Measurements from ENCODE around the gene BCL2.

BCL2 gene

GRCh38 chr18:63138436-63139340 is 180.9 kb downstream of the BCL2 start:
- ChIA-PET CTCF (no interaction called here), POLR2A (ENCODE audit: low non-redundant PET) (no interaction called here)
- DNase-seq (ENCODE audit: low spot score): no peak
- TF ChIP-seq CTCF (conservative IDR thresholded peaks at IDR 0.05; ENCODE audit: low read depth): no peak
- no peak overlapping the region for H3K27ac ChIP-seq

GRCh38 chr18:63137999-63138435 is 181.6 kb downstream of the BCL2 start:
- no peak overlapping the region for H3K27ac ChIP-seq
- ChIA-PET CTCF (no interaction called here), POLR2A (ENCODE audit: low non-redundant PET) (no interaction called here)
- DNase-seq (ENCODE audit: low spot score): no peak
- no peak for TF ChIP-seq CTCF (conservative IDR thresholded peaks at IDR 0.05; ENCODE audit: low read depth)

GRCh38 chr18:63135101-63135500 is 184.5 kb downstream of the BCL2 start:
- ChIA-PET CTCF (no interaction called here), POLR2A (ENCODE audit: low non-redundant PET) (no interaction called here)
- DNase-seq (ENCODE audit: low spot score): peak; percentile 28
- TF ChIP-seq CTCF (conservative IDR thresholded peaks at IDR 0.05; ENCODE audit: low read depth): no peak
- no peak overlapping the region for H3K27ac ChIP-seq

- POLR2A ChIA-PET (ENCODE audit: low non-redundant PET): no interaction called here
- TF ChIP-seq CTCF (conservative IDR thresholded peaks at IDR 0.05; ENCODE audit: low read depth): no peak
- no peak for DNase-seq (ENCODE audit: low spot score)
- no peak overlapping the region for H3K27ac ChIP-seq
- CTCF ChIA-PET: interaction anchor here (0.6 kb wide), 1 partner anchor 21 kb away, joined by 3 read pairs; no protein-coding TSS in a partner anchor
These were observed 186.8 kb downstream of the BCL2 start for GRCh38 chr18:63132819-63133200.

- TF ChIP-seq CTCF (conservative IDR thresholded peaks at IDR 0.05; ENCODE audit: low read depth): no peak
- ChIA-PET CTCF (interaction anchor here (0.6 kb wide), 2 partner anchors 22 to 190 kb away, joined by 3 read pairs; no protein-coding TSS in a partner anchor), POLR2A (ENCODE audit: low non-redundant PET) (no interaction called here)
- no peak for DNase-seq (ENCODE audit: low spot score)
- H3K27ac ChIP-seq: no peak overlapping the region
These were observed 187.4 kb downstream of the BCL2 start for GRCh38 chr18:63131959-63132818.

All from RWPE1 (cell line).